Heart right ventricle (tissue), 16 donors: ENCODE data around the gene PDE6D. TPM values are rescaled to one million over a fixed set of nuclear protein-coding genes. Genes with fewer than 3 reads are reported as not detected.

Experiments used
- ATAC-seq, 8 donors: fragments of 200-7000 bp; cut with Tn5 transposase; one replicate each; pipeline ENCODE4 v1.9.1; 2020; ENCODE audit warnings: mild to moderate bottlenecking in 8 of 8, moderate library complexity in 8 of 8, moderate number of reproducible peaks in 1 of 8
- DNase-seq, 2 donors: peaks; one replicate each; pipeline ENCODE4 v3.0.0-alpha.2; 2020
- H3K27ac ChIP-seq, 10 donors: fragments of 200-600 bp; sonication (generic) in 2 of 10; one replicate each; pipeline versions ENCODE4 v1.5.0 to v1.8.0; 2020 to 2022; ENCODE audit warnings: mild to moderate bottlenecking in 3 of 10
- H3K27me3 ChIP-seq, 7 donors: fragments of 200-600 bp; one replicate each; pipeline ENCODE4 v1.8.0; 2021 to 2022; ENCODE audit warnings: mild to moderate bottlenecking in 2 of 7
- H3K36me3 ChIP-seq, 9 donors: fragments of 200-600 bp; sonication (generic) in 1 of 9; one replicate each; pipeline versions ENCODE4 v1.5.0 to v1.8.0; 2020 to 2022; ENCODE audit warnings: mild to moderate bottlenecking in 2 of 9
- H3K4me1 ChIP-seq, 9 donors: fragments of 200-600 bp; sonication (generic) in 1 of 9; one replicate each; pipeline versions ENCODE4 v1.5.0 to v1.8.0; 2020 to 2022; ENCODE audit warnings: mild to moderate bottlenecking in 4 of 9
- H3K4me3 ChIP-seq, 10 donors: fragments of 200-600 bp; sonication (generic) in 2 of 10; one replicate each; pipeline versions ENCODE4 v1.5.0 to v1.8.0; 2020 to 2022; ENCODE audit warnings: mild to moderate bottlenecking in 7 of 10, moderate library complexity in 2 of 10
- H3K9me3 ChIP-seq, 11 donors: fragments of 200-600 bp in 10 of 11; sonication (generic) in 2 of 11; one replicate each; pipeline versions ENCODE4 v1.5.0 to v1.8.0; 2013 to 2022; ENCODE audit warnings: mild to moderate bottlenecking in 2 of 11, control low read depth in 1 of 11, moderate library complexity in 1 of 11
- WGBS, 2 donors: extraction: QIAGEN DNeasy Blood & Tissue Kit; methylation state at CpG; one replicate each; pipeline ENCODE4 v1.1.7; 2013; ENCODE audit warnings: inconsistent platforms in 1 of 2; 5-methylcytosine and 5-hydroxymethylcytosine counted together
- intact Hi-C, 10 donors: fragments of 100-400 bp; cut with DNase I; formaldehyde crosslinking; loops; one replicate each; pipeline versions ENCODE4 v1.11.1 to v1.14.2; 2022
- polyA plus RNA-seq, 2 donors: library from polyadenylated mRNA; stranded (reverse); fragments of 200-250 nt; gene quantifications; one replicate each; pipeline ENCODE4 v1.2.3, GENCODE V29; 2013
- total RNA-seq, 10 donors: library from RNA; stranded (reverse); fragmentation: NEBNext Ultra II Directional in 3 of 10; extraction: Animal tissue kit (Norgen Biotek cat#: 25700) in 3 of 10; gene quantifications; one replicate each; pipeline versions ENCODE4 v1.2.1 to v1.2.4, GENCODE V29; 2021 to 2023
- TF ChIP-seq, protein P1 (sequence below), 9 donors: fragments of 200-600 bp; sonication (generic) in 2 of 9; IDR thresholded peaks; one replicate each; pipeline versions ENCODE4 v1.5.0 to v1.8.0; 2021 to 2022; ENCODE audit warnings: antibody characterized with exemption in 9 of 9, mild to moderate bottlenecking in 5 of 9, moderate library complexity in 1 of 9
- donor health status: Arrhythmogenic right ventricular cardiomyopathy.
- donor health status: ischemic (EF 13 %, LVEDD 7.1; RV severe dilation, severe dysfunction).
- donor health status: healthy with polysubstance abuse.
- donor health status: DM: no; HTN: yes; CAD: no.
- donor health status: DM: no; HTN: no; CAD: no.
- donor health status: ischemic (EF 25% LVEDD 6.9; RV normal size, moderate dysfunction).
- donor health status: ischemic (EF 25% LVEDD 5.7; RV mildly dilated, moderate dysfunction).
- donor health status: healthy.
- donor health status: DM: yes; HTN: yes; CAD: no.
- donor health status: Ischemic cardiomyopathy.
- donor health status: ischemic (EF 35%, LVEDD 5.7; RV mildly dilated, moderate dysfunction).
- donor health status: nonischemic (EF 11% LVEDD 7.7; RV severe dilation, severe dysfunction).
- donor health status: DM: yes; HTN: yes; CAD: no.
- donor health status: PGD.
- donor health status: ischemic (EF 29% LVEDD 5.4; RV normal size, mild dysfunction).
- donor health status: nonischemic (EF 23%, LVEDD 6.1; RV moderate dilation, normal function).

Gene PDE6D
- total and polyA plus RNA-seq, 12 donors = 11.4 to 31.2 (median 18.4) TPM

DNA sequence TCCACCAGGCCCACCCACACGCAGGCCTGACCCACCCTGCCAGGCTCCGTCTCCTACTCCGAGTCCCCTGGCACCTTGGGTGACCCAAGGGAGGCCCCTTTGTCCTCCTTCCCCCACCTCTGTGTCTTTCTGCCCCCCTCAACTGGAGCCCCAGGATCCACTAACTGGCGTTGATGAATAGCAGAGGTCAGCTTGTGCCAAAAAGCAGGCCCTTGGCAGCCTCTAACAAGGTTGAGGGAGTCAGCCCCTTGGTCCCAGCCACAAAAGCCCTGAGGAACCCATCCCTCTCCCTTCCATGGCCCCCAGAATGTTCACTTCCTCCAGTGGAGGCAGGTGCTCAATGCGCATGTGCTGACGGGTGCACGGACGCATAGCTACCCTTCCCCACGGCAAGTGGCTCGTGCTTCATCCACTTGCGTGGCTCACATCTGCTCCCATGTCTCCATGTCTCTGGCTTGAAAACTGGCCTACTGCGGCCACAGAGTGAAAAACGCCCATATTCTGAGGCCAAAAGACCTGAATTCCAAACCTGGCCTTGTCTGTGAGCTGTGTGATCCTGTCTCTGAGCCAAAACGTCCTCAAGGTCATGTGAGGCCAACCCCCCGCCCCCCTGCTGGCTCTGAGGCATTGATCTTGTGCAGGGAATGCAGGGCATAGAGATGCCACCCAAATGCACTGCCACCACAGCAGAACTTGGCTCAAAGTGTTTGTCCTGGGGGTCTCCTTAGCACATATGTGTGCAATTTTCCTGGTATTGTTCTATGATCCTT, 91.8 kb downstream of the PDE6D start:
- WGBS, 2 donors = 70 to 73% methylated on average over 15 of the region's 15 CpGs
- H3K9me3 ChIP-seq = no peaks in the 10 kb centered on the region
- no peak for DNase-seq
- intact Hi-C loops = no loop called here
- H3K4me1 ChIP-seq = peaks cover 0 to 17% (median 6%) of the 10 kb centered on the region in 9 donors
- no peak overlapping the region for H3K4me3 ChIP-seq
- no peak for ATAC-seq
- TF ChIP-seq, protein P1, sequence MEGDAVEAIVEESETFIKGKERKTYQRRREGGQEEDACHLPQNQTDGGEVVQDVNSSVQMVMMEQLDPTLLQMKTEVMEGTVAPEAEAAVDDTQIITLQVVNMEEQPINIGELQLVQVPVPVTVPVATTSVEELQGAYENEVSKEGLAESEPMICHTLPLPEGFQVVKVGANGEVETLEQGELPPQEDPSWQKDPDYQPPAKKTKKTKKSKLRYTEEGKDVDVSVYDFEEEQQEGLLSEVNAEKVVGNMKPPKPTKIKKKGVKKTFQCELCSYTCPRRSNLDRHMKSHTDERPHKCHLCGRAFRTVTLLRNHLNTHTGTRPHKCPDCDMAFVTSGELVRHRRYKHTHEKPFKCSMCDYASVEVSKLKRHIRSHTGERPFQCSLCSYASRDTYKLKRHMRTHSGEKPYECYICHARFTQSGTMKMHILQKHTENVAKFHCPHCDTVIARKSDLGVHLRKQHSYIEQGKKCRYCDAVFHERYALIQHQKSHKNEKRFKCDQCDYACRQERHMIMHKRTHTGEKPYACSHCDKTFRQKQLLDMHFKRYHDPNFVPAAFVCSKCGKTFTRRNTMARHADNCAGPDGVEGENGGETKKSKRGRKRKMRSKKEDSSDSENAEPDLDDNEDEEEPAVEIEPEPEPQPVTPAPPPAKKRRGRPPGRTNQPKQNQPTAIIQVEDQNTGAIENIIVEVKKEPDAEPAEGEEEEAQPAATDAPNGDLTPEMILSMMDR (IDR thresholded peaks at IDR 0.05) = no peak
- H3K36me3 ChIP-seq = no peaks in the 10 kb centered on the region
- no peaks in the 10 kb centered on the region for H3K27me3 ChIP-seq
- no peak overlapping the region for H3K27ac ChIP-seq

DNA sequence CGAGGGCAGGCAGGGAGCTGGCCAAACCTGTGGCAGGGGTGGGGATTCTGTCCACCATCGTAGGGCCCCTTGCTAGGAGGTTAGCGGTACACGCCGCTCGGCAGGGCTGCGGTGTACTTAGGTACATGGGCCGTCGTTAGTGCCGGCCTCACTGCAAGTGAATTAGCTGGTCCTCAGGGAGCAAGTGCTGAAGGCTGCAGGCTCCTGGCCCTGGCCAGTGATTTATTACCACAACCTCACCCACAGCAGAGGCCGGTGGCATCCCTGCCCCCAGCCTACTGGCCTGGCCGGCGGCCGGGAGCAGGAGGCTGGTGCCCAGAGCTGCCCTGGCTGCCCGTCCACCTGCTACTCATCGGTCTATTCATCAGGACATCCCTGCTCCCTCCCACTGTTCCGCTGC, 92.4 kb downstream of the PDE6D start:
- intact Hi-C loops = no loop called here
- Histone ChIP-seq H3K36me3 (no peaks in the 10 kb centered on the region), H3K27ac (no peak overlapping the region), H3K4me1 (peaks cover 0 to 23% (median 6%) of the 10 kb centered on the region in 9 donors), H3K9me3 (no peaks in the 10 kb centered on the region), H3K4me3 (no peak overlapping the region), H3K27me3 (no peaks in the 10 kb centered on the region)
- ATAC-seq (no peak), DNase-seq (no peak)
- WGBS, 2 donors = 75 to 81% methylated on average over 17 of the region's 17 CpGs
- TF ChIP-seq, protein P1 (IDR thresholded peaks at IDR 0.05) = no peak

DNA sequence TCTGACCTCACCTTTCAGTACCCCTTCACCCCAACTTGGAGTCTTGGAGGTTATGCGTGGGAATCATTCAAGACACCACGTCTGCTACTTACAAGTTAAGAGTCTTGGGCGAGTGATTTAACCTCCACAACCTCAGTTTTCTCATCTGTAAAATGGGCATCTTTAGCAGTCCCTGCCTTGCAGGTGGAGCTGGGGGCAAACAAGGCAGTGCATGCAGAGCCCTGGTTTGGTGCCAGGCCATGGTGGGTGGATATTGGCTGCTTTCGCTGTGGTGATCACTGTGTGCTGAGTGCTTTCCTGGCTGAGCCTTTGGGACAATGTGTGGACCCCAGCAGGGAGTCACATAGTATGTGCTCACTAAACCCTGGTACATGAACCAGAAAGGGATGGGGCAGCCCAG, 93.1 kb downstream of the PDE6D start:
- intact Hi-C loops = no loop called here
- Histone ChIP-seq H3K36me3 (no peaks in the 10 kb centered on the region), H3K4me1 (peaks cover 0 to 23% (median 6%) of the 10 kb centered on the region in 9 donors), H3K27ac (no peak overlapping the region), H3K9me3 (no peaks in the 10 kb centered on the region), H3K4me3 (no peak overlapping the region), H3K27me3 (no peaks in the 10 kb centered on the region)
- DNase-seq = no peak
- ATAC-seq = no peak
- TF ChIP-seq, protein P1 (IDR thresholded peaks at IDR 0.05) = no peak
- WGBS, 2 donors = 91 to 95% methylated on average over 4 of the region's 4 CpGs

DNA sequence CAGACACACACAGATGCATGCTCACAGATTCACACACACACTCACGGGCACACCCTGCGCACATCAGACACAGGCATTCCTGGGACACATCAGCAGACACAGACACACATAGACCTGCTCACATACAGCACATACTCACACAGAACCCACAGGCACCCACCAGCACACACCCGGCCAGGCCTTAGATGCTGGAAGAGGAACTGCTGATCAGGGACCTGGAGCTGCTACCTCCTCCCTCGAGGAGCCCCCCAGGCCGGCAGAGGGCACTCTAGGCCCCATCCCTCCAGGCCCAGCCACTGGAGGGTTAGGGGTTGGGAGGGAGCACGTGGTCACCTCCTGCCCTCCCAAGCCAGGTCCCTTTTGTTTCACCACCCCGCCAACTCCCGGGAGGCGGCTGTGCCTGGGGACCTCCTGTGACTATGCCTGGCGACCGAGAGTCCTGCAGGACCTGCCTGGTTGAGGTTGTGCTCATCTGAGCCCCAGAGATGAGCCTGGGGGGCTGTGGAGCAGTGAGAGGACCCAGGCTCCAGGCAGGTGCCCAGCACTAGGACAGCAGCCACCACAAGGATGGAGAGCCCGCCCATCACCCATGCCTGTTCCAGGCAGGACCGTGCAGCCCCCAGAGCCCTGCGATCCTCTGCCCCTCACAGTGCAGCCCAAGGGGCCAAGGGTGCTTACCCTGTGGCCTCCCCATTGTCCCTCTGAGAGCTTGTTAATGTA, 93.8 kb downstream of the PDE6D start:
- ATAC-seq (peak; percentile 54 to 79 (median 70)), DNase-seq (peak; percentile 60 to 74)
- no peaks in the 10 kb centered on the region for H3K9me3 ChIP-seq
- H3K36me3 ChIP-seq = no peaks in the 10 kb centered on the region
- H3K27ac ChIP-seq = no peak overlapping the region
- intact Hi-C loops = no loop called here
- no peaks in the 10 kb centered on the region for H3K27me3 ChIP-seq
- WGBS, 2 donors = 33 to 43% methylated on average over 14 of the region's 14 CpGs
- H3K4me3 ChIP-seq = no peak overlapping the region
- TF ChIP-seq, protein P1 (IDR thresholded peaks at IDR 0.05) = peak; percentile 49 to 76 (median 63)
- H3K4me1 ChIP-seq = peaks cover 0 to 25% (median 6%) of the 10 kb centered on the region in 9 donors
